ENCODE data around the gene LHFPL6.
"Not testable (repeated sequence)": the region's sequence is repeated elsewhere in the genome, so short reads cannot be mapped to it uniquely, and the experiment has no call there.

Gene LHFPL6

GRCh38 chr13:39378306-39378705 lies 224.7 kb downstream of the LHFPL6 start:
- DNase-seq = no peak

DNA sequence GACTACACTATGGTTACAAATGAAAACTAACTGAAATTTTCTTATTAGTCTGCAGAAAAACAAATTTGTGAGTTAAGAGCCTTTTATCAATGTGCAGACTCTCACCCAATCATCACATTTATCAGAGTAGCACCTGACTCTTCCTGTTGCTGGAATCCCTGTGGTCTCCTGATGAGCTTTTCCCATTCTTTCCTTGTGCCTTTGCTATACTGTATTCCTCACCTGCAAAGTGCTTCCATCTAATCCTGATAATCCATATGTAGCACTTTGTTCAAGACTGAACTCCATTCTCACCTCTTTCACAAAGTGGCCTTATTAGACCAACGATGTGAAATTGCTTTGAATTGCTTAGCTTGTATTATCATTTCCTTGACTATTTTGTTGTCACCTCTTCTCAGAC lies 225.3 kb downstream of the LHFPL6 start:
- no peak for DNase-seq

- no peak for DNase-seq
Measured at GRCh38 chr13:39376076-39376475, 226.9 kb downstream of the LHFPL6 start.

GRCh38 chr13:39375601-39376000 lies 227.4 kb downstream of the LHFPL6 start:
- DNase-seq = no peak

DNA sequence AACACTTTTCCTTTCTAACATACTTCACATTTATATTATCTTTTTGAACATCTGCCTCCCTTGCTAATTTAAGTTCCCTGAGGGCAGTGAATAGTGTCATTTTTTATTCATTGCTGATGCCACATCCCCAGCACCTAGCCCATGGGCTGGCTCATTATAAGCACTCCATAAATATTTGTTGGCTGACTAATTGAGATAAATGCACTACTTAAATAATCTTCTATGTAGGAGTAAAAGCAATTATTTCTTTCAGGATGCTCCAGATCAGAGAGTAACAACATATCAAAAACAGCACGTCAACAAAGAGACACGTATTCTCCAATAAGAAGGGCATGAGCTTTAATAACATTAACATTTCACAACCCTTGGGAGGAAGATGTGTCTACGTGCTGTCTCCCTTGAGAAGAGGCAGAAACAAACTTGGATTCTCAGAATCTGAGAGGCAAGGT lies 228.2 kb downstream of the LHFPL6 start:
- DNase-seq = no peak

GRCh38 chr13:39373145-39373544 lies 229.8 kb downstream of the LHFPL6 start:
- DNase-seq = no peak

DNA sequence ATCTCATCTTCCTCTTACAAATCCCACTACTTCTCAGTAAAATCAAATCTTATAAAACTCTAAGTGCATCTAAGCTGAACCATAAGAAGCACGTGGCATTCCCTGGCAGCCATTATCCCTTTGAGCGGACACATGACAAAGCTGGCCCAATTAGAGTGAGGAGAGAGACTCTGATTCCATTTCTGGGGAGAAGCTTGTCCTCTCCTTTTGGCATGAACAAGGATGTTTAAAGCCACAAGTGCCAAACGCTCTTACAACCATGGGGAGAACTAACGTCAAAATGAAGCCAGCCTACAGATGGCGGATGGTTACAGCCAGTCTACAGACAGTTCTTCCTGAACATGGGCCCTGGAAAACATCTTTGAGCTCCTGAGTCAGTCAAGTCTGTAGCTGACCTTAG lies 231.3 kb downstream of the LHFPL6 start:
- no peak for DNase-seq

- peak; percentile 4 for DNase-seq
Measured at GRCh38 chr13:39370554-39370953, 232.4 kb downstream of the LHFPL6 start.

- DNase-seq = no peak
Measured at GRCh38 chr13:39370048-39370447, 232.9 kb downstream of the LHFPL6 start.

DNA sequence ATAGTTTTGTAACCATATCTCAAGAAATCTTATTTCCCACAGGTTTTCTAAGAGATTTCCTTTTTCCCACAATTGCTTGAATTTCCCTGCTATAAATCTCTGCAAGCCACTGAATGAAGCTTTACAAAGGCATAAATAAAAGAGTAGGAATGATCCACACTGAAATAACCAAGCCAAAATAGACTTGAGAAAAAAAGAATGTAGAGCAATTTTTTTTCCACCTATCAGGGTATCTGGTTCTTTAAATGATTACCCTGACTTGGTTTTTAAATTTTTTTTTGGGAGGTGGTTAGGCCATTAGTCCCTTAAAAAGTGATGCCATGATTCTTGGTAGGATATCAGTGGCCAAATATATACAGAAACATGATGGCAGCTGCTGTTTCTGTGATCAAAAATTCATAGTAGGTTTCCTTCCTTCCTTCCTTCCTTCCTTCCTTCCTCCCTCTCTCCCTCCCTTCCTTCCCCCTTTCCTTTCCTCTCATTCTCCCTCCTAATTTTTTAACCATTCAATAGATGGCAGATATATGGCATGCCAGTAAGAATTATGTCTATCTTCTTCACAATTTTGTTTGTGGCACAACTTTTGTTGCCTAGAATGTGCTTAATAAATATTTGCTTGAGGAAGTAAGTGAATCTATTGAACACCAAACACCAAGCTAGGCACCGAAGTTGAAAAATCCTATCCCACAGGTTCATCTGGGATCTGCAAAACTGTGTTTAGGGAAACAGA lies 233.7 kb downstream of the LHFPL6 start:
- DNase-seq = no peak

GRCh38 chr13:39365879-39366278 lies 237.1 kb downstream of the LHFPL6 start:
- DNase-seq = no peak

DNA sequence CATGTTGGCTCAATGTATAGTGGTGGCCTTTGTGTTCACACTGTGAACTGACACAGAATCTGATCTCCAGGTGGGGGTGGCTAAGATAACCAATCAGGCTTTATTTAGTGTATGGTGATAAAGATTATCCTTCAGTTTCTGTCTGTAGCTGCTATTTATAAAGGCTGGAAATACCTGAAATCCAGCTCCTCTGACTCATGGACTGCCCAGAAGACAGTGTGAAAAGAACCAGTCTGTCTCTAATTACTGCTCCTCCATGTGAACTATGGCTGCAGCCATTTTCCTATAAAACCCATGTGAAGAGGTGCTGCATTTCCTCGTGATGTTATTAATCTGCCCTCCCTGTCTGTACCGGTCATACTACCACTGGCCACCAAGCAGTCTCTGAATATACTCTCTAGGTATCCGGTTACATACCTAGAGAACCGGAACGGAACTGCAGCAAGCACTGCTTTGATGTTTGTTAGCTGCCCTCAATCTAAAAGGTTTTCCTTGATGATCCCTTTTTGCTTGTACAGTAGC lies 238.0 kb downstream of the LHFPL6 start:
- DNase-seq = peak; percentile 71

GRCh38 chr13:39363382-39363772 lies 239.6 kb downstream of the LHFPL6 start:
- DNase-seq = no peak

GRCh38 chr13:39362652-39363381 lies 240.2 kb downstream of the LHFPL6 start:
- DNase-seq = no peak

DNA sequence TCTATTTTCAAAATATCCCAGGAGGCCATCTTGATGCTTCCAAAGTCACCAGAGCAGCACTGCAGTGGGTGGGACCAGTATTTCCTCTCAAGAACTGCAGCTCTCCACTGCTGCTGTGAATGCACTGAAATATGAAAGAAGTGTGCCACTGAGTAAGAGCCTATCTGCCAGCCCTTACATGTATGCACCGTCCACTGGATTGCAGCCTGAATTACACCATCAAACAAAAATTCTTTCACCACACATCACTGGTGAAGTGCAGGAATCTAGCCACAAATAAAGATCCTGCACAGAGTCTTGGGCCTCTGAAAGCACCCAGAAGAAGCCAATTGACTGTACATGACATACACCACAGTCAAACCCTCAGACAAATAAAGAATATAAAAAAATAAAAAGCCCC lies 249.0 kb downstream of the LHFPL6 start:
- DNase-seq = no peak

DNA sequence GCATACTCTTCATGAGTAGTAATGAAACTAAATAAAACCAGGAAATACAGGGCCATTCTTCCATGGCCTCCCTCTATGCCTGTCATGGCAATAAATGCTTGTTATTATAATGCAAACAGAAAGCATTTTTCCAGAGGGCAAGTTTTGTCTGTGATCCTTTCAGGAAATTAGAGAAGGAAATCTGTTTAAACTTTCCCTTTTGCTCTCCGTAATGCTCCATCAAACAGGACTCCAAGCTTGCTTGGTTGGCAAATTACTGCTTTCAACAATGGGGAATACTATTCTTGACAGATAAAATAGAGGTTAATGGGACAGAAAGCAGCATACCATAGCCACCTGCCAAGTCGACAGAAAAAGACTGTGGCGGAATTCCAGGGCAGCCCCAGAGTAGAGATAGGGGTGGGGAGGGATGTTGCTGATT lies 252.5 kb downstream of the LHFPL6 start:
- no peak for DNase-seq

- DNase-seq = no peak
Measured at GRCh38 chr13:39349391-39349960, 253.5 kb downstream of the LHFPL6 start.

DNA sequence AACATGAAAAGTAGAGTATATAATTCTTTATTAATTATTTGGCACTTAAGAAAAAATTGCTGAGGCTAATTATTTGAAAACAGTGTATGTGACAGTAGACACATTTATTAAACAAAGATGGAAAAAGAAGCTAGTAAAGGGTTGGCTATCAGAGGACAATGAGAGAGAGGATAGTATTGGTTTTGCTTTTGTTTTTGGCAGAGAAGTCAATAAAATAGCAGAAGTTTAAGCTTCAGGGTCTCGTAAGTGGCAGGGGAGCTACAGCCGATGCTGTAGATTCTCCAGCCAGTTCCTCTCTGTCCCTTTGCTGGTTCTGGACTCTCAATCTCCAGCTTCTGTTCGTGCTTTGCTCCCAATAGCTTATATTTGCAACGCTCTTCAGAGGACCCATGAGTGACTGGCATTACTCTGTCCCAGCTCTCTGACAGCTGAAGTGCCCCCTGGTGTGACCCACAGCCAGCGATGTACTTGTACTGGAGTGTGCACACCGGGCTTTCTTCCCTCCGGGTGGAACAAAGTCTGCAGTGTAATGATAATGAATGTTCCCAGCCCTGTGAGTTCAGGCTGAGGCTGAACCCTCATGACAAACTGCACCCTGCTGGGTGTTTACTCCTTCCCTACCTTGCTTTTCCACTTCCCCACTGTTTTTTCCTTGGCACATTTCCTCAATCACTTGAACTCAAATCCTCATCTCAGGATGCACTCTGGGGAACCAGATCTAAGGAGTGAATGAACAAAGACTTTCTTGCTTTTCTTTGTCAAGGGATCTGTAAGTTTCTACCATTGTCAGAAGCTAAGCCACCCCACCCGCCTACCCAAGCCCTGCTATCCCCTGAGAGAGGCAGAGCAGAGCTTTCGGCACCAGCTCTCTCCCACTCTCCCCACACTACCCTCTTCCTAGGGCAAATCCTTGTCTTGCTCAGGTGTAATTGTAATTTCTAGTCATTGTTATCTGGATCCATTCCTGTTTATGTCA lies 254.8 kb downstream of the LHFPL6 start:
- peak; percentile 38 for DNase-seq

DNA sequence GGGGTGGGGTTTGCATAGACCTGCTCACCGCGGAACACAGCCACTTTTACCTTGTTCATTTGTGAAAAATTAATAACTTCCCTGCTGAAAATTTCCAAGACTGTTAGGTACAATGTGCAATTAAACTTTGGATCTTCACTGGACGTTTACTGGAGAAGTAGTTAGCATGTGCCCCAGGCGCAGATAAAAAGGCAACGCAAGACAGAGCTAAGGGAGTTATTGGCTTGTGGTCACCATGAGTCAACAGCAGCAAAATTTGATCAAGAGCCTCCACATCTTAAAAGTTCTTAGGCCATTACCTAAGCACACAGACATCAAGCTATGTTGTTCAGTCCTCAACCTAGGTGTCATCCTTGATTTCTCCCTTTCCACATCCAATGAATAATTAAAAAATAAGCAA lies 257.0 kb downstream of the LHFPL6 start:
- no peak for DNase-seq

GRCh38 chr13:39341251-39341650 lies 261.7 kb downstream of the LHFPL6 start:
- DNase-seq = no peak

DNA sequence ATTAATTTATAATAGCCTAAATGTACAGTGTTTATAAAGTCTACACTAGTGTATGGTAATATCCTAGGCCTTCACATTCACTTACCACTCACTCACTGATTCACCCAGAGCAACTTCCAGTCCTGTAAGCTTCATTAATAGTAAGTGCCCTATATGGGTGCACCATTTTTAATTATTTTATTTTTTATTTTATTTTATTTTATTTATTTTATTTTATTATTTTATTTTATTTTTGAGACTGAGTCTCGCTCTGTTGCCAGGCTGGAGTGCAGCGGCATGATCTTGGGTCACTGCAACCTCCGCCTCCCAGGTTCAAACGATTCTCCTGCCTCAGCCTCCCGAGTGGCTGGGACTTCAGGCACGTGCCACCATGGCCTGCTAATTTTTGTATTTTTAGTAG lies 264.9 kb downstream of the LHFPL6 start:
- DNase-seq = not testable (repeated sequence)

DNA sequence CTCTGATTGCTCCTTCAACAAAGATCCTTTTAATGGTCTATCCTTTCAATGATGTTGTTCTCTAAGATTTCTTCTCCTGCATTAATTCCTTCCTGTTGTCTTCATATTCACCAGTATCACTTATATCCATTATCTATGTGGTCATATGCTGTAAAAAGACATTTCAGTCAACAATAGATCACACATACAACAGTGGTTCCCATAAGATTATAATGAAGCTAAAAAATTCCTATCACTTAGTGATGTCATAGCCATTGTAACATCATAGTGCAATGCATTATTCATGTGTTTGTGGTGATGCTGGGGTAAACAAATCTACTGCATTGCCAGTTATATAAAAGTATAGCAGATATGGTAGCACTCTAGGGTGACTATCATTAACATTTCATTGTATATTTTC lies 266.1 kb downstream of the LHFPL6 start:
- no peak for DNase-seq

DNA sequence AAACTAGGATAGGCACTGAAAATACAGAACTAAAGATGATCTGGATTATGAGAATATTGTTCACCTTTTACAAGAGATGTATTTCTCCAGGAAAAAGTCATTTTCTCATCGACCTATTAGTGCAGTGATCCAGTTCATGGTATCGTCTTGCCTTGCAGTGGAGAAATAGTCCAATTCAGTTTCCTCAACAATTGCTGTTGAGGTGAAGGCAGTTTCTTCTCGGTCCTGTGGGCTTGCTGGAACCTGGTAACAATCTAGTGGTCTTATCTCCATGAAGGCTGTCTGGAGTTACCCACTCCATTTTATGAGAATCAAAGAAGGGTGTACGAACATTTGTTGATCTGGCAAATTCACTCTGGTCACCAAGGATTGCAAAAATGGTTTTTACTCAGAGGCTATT lies 266.8 kb downstream of the LHFPL6 start:
- DNase-seq = no peak
